HG02943 (cell line): ENCODE results near the gene ST6GAL1.

Experiments used
- ATAC-seq: cut with Tn5 transposase; IDR thresholded peaks from one replicate; pipeline ENCODE4 v1.9.1; 2021; ENCODE audit warnings: mild to moderate bottlenecking, low read depth, moderate library complexity; ENCODE audit not compliant: unreplicated experiment

ST6GAL1 gene

DNA sequence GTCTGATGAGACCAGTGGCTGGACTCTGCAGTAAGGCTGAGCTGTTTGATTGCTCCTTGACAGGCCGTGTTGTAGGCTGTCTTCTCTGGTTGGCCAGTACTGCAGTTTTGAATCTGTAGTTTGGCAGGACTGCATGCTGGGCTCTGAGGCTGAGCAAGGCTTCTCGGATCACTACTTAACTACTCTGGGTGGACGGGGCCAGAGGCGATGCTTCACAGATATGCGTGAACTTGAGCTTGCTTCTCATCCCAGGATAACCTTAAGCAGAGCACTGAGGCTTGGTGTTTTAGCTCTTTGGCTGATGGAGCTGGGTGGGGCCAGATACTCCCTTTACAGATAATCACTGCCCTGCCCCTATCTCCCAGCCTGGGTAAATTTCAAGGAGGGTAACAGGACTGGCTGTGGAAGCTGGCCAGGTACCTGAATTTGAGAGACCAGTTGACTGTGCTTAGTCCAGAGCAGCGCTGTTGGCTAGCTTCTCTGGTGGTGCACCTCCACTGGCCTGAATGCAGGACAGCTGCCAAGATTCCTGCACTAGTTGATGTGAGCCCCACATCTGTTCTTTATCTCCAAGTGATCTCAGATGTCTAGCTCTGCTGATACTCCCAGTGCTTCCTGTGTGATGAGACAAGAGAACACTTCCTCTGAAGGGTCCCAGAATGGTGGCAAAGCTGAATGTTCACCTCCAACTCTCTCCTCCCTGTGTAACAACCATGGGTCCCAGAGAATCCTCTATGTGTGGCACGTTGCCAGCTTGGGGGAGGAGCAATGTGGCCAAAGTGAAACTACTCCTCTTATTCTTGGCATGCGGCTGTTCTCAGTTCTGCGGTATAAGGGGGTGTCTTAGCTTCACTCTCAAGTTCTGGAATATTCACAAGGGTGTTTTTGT lies 171.1 kb downstream of the ST6GAL1 start:
- no peak for ATAC-seq

DNA sequence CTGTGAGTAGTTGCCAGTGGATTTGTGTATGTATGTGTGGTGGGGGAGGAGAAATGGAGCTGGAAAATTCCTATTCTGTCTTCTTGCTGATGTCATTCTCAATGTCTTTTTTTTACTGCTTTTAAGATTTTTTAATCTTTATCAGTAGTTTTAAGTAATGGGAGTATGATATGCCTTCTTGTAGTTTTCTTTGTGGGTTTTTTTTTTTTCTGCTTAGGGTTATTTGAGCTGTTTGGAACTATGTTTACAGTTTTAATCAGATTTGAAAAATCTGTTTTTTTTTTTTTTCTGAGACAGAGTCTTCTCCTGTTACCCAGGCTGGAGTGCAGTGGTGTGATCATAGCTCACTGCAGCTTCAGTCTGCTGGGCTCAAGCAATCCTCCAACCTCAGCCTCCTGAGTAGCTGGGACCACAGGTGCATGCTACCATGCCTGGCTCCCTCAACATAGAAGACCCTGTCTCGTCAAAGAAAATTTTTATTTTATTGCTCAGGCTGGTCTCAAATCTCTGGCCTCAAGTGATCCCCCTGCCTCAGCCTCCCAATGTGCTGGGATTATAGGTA lies 171.8 kb downstream of the ST6GAL1 start:
- ATAC-seq, result no peak

DNA sequence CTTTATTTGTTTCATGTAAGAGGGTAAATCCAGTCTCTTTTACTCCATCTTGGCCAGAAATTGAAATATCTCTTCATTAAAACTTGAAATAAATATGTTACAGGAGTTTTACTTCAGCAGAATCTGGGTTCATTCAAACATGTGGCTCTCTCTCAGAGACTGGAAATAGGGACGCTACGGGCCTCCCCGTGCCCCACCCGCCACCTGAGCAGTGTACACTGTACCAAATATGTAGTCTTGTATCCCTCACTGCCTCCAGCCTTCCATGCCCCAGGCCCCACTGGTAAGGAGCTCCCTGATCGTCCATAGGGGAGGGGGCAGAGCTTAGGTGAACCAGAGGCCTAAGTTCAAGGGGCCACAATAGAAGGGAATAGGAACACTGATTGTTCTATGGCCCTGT lies 172.9 kb downstream of the ST6GAL1 start:
- no peak for ATAC-seq

DNA sequence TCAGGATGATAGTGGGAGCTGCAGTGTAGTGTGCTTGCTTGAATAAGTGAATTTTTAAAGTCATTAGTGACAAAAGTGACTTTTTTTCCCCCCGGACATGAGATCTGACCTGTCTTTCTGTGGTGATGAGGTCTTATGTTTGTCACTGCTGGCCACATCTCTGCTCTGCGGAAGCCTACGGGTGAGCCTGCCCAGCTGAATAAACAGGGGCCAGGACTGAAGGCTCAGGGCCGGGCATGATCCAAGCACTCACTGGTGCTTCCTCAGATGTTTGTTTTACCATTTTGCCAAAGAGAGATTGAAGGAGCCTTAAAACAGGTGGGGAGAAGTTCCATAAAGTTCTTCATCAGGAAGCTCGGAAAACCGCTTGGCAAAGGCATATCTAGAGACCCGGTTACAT lies 174.0 kb downstream of the ST6GAL1 start:
- ATAC-seq, result no peak

DNA sequence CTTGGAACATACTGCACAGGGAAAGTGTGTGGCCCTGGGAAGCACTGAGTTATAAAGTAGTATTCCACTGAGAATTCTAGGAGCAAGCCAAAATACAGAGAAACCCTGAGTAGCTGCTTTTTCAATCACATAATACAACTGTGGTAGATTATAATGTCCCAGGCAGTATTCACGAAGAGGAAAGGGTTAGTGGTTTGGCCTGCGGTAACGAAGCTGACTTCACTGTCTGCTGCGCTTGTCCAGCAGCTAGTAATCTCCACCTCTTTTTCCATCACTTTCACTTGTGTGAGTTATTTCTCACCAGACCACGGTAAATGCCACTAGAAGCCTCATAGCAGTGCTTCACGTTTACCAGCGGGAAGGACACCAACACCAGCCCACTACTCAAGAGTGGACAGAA lies 174.6 kb downstream of the ST6GAL1 start:
- no peak for ATAC-seq

DNA sequence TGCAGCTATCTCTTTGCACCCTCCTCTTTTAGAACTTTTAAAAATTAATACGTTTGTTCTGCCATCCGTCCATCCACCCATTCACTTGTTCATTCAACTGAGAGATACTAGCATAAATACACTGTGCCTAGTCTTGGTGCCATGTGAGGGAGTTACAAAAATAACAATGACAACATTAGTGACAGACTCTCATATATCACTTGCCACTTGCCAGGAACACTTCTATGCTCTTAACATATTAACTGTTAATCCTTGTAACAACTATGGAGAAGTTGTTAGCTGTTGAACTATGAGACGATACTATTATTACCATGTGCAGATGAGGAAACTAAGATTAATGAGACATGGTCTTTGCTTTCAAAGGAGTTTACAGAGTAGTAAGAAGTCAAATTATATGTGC lies 175.4 kb downstream of the ST6GAL1 start:
- ATAC-seq, result no peak

DNA sequence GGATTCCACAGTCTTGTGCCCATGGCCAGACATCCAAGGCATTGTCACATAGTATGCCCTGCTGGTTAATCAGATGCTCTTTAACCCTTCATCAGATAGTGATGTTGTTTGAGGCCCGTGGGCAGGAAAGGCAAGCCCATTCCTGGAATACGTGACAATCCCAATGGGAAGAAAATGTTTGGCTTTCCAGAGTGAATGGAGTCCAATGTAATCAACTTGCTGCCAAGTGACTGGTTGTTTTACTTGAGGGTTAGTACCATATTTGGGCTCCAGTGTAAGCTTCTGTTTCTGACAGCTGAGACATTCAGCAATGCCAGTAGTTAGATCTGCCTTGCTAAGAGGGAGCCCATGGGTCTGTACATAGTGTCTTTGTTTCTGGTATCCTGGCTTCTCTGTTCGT lies 177.7 kb downstream of the ST6GAL1 start:
- no peak for ATAC-seq

DNA sequence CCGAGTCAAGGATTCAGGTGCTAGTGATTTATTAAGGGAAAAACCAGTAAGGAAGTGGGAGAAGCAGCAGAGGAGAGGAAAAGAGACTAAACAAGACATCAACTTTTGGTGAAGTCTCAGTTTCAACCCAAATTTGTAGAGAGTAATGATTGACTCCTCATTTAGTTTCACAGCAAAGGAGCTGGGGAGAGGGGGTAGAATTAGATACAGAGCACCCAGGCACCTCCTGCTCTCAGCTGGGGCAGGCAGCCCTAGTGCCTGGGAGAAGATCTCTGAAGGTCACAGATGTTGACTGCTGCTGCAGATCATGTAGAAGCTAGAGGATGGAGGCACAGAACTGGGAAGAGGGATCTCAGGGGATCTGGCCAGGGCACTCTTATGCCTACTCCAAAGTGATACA lies 179.8 kb downstream of the ST6GAL1 start:
- no peak for ATAC-seq

DNA sequence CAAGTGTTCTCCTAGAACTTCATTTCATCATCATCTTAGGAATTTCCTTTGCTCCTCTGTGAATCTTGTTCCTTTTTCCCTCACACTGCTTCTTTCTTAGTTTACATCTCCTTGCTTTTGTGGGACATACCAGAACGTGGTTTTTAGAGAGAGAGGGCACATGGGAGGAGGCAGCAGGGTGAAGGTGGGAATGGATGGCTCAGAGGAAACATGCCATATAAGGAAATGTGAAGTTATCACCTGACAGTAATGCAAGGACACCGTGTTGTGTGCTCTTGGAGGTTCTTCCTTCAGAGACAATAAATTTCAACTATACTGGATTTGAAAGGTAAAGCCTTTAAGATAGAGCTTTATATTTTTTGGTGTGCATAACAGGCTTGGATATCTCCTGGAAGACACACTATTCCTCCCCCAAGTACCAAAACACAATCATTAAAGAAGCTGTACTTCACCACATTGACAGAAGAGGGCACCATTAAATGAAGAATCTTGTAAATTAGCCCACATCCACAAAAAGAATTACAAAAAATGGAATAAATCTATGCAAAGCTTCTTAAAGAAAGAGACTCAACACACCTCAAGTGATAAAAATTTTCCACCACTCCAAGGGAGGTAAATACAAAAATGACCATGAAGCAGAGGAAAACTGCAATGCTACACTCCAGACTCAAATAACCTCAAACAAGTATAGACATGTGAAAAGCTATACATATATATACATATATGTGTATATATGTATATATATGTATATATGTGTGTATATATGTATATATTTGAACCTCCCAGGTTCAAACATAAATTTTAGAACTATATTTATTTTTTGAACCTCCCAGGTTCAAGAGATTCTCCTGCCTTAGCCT lies 182.8 kb downstream of the ST6GAL1 start:
- no peak for ATAC-seq

DNA sequence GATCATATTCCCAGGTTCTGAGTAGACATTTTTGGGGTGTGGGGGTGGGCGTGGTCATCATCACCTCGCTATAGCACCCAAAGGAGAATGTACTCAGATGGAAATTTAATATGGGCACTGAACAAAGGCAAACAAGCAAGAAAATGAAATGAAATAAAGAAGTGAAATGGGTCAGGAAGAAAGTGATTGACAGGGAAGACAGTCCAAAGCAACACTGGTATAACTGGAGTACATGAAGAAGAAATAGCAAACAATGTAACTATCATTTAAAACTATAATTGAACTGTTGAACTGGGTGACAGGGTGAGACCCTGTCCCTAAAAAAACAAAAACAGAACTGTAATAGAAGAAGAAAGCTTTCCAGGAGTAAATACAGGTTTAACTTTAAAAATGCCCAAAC lies 184.2 kb downstream of the ST6GAL1 start:
- ATAC-seq, result no peak

DNA sequence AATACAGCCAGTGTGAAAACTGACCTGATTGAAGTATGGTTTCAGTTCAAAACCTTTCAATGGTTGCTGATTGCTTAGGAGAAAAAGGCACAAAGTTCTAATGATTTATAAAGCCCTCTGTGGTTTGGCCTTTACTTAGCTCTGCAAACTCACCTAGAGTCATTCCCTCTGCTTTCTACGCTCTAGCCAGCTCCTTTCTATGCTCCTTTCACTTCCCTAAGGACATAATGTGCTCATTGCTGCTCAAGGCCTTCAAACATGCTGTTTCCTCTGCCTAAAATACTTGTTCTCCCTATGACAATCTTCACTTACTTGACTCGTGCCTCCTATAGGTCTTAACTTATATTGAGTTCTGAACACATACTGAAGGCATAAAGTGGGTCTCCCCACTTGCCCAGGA lies 190.0 kb downstream of the ST6GAL1 start:
- ATAC-seq, result no peak

DNA sequence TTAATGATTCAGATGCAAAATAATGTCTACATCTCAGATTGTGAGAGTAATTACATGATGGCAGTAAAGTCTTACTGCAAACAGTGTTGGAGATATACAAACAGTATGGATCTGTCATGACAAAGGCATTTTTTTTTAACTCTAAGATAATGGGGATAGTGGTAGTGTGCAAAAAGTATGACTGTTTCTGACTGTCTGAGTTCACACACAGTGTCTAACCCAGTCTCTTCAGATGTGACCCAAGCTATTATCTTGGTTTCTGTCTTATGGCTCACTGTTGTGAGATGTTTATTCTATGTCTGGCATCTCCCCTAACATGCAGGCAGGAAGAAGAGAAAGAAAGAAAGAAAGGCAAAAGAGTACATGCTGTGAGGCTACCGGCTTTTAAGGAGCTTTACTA lies 191.9 kb downstream of the ST6GAL1 start:
- ATAC-seq, result no peak

DNA sequence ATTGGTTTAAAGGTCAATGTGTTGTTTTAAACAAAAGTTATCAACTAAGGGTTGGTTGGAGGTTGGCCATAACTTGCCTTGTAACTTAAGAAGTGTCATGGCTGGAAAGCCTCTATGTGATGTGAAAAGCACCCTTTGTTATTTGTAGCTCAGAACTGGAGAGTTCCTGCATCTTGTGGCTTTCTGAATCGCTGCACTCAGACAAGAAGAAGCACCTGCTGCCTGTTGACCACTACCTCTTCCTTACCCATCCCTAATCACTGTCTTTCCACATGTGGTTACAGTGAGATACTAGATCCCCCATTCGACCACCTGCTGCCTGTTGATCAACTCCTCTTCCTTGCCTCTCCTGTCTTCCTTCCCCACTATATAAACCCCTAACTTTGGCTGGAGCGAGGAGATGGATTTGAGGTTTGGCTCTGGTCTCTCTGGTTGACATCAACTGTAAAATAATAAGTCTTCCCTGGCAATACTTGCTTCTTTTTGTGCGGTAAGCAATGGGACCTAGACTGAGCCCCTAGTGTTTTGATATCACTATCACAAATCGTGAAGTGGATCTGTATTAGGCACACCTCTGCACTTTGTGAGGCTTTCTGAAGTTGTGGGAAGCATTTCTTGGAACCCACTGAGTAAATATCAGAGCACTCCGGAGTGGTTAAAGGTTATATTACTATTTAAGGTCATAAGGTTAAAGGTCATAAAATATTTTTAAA lies 195.1 kb downstream of the ST6GAL1 start:
- no peak for ATAC-seq
